Fibroblast of skin of abdomen (primary cell): ENCODE data around the gene NECTIN1.
A peak's percentile ranks its signal among the peaks of the same experiment; 100 is the strongest.

Source experiments
- DNase-seq: peaks from one replicate; pipeline ENCODE4 v3.0.0-alpha.2; 2013

NECTIN1 gene

GRCh38 chr11:119754656-119755355, 25.8 kb upstream of the NECTIN1 start:
- no peak for DNase-seq

GRCh38 chr11:119754199-119754598, 25.2 kb upstream of the NECTIN1 start:
- no peak for DNase-seq

GRCh38 chr11:119752946-119753345, 23.9 kb upstream of the NECTIN1 start:
- DNase-seq = peak; percentile 28

DNA sequence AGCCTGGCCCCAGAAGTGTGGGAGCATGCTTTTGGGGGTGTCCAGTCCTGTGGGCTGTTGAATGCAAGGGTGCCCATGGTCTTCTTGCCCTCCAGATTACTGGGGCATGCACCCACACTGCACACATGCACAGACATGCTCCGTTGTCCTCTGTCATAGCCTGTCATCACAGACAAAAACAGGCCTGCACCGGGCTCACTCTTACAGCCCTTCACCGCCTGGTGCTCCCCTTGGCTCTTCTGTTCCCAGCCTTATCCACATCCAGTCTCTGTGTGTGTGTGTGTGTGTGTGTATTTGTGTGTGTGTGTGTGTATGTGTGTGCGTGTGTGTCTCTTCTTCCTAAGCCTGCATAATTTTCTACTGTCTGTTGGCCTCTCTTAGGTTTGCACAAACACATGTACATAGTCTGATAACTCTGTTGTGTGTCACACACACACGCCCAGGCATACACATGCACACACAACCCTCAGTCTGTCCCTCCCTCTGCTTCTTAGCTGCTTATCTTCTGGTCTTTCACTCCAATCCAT, 23.4 kb upstream of the NECTIN1 start:
- no peak for DNase-seq

- no peak for DNase-seq
Measured at GRCh38 chr11:119750056-119750455, 21.1 kb upstream of the NECTIN1 start.

- no peak for DNase-seq
Measured at GRCh38 chr11:119749006-119749565, 20.1 kb upstream of the NECTIN1 start.

DNA sequence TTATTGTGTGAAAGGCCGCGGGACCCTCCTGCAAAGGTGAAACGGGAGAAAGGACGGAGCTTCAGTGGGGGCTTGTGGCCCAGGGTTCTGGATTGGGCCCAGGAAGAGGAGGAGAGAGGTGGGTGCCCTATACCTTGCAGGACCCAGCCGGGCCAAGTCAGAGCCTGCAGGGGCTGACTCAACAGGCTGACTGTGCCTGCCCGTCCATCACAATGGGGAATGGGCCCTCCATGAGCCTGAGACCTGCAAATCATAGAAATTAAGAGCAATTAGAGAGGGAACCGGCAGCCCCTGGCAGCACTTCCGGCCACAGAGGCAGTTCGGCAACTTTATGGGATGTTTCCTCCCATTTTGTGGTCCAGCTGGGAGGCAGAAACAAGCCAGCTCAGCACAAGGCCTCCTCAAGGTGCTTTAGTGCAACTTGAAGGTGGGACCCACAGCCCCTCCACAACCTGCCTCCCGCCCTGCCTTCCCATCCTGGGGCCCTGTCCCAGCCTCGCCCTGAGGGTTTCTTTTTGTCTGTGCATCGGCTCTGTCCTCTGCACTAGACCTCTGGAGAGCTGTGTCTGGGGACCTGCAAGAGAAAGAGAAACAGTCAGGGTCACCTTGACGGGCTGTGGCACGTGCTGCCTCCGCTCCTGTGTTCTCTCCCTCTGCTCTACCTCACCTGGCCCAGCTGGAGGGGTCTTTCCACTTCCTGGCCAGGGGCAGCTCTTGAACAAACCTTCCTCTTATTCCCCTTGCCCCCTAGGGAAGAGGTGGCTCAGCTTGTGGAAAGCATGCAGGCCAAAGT, 19.1 kb upstream of the NECTIN1 start:
- no peak for DNase-seq

- no peak for DNase-seq
Measured at GRCh38 chr11:119745776-119746535, 17.0 kb upstream of the NECTIN1 start.

- DNase-seq = no peak
Measured at GRCh38 chr11:119745112-119745511, 16.1 kb upstream of the NECTIN1 start.

DNA sequence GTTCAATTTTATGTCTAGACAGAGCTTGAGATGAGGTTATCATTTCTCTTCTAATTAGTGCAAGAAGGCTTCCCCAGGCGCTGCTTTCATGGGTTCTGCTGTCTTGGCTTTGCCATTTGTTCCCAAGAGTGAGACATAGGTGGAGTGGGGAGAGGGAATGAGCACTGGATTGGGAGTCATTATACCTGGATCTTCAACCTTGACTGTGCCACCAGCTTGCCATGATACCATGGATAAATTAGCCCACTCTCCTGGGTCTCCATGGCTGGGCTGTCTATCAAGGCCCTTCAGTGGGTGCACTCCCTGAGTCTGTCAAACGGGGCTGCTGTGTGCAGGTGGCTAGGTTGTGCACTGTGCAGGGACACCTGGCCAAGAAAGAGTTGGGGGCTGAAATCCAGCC, 15.6 kb upstream of the NECTIN1 start:
- DNase-seq = no peak

- no peak for DNase-seq
Measured at GRCh38 chr11:119743006-119743405, 14.0 kb upstream of the NECTIN1 start.

- DNase-seq = peak; percentile 35
Measured at GRCh38 chr11:119742263-119742861, 13.4 kb upstream of the NECTIN1 start.

DNA sequence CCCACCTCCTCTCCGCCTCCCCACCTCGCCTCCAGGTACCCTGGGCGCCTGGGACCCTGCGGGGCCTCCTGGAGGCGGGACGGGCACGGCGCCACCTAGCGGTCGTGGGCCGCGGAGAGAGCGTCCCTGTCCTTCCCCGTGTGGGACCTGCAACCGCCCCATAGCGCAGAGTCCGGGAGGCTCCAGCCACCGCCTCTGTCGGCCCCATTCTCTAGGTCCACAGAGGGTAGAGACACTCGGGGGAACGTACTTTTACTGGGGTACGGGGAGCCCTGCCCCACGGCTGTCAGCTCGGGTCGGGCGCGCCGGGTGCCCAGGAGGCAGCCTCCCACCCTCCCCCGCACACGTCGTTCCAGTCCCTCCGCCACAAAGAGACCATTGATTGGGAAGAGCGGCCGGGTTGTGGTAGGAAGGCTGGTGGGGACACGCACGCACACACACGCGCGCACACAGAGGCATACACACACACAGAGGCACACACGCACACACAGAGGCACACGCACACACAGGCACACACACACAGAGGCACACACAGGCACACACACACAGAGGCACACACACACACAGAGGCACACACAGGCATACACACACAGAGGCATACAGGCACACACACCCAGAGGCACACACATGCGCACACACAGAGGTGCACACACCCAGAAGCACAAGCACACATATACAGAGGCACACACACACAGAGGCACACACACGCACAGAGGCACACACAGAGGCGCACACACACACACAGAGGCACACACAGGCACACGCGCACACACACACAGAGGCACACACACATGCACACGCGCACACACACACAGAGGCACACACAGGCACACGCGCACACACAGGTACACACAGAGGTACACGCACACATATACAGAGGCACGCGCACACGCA, 12.6 kb upstream of the NECTIN1 start:
- no peak for DNase-seq

DNA sequence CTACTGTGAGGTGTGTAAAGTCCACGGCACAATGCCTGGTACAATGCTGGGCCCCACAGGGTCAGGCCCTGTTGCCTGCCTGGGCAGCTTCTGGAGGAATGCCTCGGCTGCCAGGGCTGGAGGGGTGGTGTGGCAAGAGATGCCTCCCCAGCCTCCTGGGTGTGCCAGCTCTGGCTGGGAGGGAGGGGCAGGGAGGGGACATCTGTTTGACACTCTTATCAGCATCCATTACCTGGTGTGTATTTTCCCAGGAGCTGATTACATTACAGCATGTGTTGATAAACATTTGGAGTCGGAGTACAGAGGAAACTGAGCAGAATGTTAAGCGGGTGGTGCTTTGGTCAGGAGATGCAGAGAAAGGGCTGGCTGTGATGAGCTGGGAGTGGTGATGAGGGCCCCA, 11.0 kb upstream of the NECTIN1 start:
- DNase-seq = no peak

DNA sequence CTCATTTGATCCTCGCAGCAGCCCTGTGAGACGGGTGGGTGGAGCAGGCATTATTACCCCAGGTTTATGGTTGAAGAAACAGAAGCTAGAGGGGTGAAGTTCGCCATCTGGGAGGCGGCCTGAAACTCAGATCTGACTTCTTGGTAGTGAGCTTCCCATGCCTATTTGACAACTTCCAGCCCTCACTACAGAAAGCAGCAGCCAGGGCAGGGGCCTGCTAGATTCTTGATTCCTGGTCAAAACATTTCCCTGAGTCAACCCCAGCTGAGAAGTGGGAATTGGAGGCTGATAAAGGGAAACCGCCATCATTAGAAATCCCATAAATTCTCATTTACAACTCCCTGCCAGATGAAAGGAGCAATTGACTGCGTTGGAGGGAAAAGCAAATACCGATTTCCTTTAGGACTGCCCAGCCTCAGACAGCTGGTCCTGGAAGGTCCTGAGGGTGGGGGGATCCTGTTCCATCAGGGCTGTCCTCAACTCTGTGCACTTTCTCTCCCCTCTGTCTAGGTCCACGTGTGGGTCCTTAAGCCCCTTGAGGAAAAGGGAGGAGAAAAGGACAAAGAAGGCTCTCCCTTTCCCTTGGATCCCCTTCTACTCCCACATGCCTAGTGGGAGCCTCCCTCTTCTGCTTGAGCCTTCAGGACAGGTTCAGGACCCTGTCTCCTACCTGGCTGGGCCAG, 10.2 kb upstream of the NECTIN1 start:
- DNase-seq = no peak

- no peak for DNase-seq
Measured at GRCh38 chr11:119738059-119738439, 9.0 kb upstream of the NECTIN1 start.

- no peak for DNase-seq
Measured at GRCh38 chr11:119737366-119738058, 8.5 kb upstream of the NECTIN1 start.

DNA sequence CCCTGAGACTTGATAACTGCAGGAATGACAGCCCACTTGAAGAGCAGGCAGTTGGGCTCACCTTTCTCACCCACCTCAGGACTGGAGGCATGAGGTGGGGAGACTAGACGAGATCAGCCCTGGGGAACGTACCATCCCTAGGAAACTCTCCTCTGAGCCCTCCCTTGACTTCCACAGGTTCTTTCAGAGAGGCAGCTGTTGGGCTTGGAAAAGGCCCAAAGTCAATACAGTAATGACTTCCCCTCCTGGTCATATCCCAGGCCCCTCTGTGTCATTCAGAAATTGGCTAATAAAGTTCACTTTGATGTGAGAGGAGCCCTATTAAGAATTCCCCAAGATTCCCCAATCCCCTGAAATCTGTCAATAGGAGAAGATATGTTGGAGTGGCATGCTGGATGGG, 5.8 kb upstream of the NECTIN1 start:
- DNase-seq = no peak

DNA sequence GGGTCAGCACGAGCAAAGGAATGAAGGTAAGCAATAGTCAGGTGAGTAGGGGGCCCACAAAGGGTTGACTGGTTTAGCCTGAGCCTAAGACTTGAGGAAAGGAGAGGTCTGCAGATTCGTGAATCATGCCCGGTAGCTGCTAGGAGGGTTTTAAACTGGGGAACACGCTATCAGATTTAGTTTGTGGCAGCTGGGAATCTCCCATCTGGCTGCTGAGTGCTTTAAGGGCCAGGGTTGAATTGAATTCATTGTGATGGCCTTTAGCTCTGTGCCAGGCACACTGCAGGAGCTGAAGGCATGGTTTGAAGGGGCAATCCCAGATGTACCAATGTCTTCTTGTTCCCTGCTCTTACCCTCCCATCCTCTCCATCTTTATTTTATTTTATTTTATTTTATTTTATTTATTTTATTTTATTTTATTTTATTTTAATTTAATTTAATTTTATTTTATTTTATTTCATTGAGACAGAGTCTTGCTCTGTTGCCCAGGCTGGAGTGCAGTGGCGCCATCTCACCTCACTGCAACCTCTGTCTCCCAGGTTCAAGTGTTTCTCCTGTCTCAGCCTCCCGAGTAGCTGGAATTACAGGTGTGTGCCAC, 1.9 kb upstream of the NECTIN1 start:
- DNase-seq = no peak
